ENCODE data around the gene DVL1.

DVL1 gene

GRCh38 chr1:1340185-1340584 is 9.0 kb downstream of the DVL1 start:
- DNase-seq = no peak

DNA sequence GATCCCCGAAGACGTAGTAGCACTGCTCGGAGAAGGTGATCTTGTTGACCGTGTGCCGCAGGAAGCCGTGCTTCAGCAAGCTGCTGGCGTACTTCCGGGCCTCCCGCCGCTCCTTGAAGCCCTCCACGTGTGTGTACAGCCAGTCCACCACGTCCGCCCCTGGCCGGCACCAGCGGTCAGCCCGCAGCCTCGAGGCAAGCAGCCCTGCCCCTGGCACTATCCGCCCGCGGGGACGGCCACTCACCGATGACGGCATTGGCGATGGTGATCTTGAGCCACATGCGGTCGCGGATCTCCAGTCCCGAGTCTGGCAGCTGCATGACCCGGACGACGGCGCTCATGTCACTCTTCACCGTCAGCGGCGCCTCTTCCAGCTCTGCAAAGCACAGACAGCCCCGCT is 10.9 kb downstream of the DVL1 start:
- DNase-seq = no peak

DNA sequence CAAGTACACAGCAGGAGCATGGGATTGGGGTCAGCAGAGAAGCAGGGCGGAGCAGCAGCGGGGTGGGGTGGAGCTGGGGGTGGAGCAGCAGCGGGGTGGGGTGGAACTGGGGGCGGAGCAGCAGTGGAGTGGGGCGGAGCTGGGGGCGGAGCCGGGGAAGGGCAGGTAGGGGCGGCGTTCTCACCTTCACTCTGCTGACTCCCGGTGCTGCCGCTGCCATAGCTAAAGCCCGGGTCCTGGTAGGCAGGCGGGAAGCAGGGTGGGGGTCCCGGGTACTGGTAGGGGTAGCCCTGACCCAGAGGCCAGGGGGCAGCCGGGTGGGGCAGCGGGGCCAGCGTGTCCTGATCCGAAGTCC is 11.4 kb downstream of the DVL1 start:
- DNase-seq = no peak

DNA sequence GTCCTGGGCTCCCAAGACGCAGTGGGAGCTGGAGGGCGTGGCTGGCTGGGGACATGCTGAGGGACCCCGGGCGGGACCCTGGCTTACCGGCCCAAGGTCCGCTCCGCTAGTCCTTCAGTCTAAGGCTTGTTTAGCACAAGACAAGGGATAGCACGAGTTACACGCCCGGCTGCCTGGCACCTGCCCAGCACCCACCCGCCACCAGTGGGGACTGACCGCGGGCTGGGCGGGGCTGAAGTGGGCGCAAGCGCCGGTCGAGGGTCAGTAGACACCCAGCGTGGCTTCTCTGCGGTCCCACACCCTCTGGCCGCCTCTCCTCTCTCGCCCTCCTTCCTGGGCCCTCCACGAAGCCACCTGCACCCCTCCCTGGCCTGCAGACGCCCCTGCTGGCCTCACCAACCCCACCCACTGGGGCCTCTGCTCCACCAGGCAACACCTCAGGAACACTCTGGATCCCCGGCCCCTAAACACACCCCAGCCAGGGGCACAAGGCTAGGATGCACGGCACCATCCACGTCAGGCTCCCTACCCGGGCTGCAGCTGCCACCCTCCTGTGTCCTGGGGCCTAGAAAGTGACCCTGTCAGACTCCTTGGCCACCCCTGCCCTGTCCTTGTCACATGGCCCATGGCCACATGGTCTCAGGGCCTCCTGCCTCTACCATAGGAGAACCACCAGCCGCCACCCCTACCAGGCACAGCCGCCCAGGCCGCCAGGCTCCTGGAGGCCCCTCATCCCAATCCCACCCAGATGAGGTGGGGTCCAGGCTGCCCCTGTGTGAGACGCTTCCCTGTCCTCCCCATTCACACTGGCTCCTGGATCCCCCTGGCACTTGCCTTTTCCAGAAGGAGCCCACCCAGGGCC is 12.1 kb downstream of the DVL1 start:
- DNase-seq = no peak

DNA sequence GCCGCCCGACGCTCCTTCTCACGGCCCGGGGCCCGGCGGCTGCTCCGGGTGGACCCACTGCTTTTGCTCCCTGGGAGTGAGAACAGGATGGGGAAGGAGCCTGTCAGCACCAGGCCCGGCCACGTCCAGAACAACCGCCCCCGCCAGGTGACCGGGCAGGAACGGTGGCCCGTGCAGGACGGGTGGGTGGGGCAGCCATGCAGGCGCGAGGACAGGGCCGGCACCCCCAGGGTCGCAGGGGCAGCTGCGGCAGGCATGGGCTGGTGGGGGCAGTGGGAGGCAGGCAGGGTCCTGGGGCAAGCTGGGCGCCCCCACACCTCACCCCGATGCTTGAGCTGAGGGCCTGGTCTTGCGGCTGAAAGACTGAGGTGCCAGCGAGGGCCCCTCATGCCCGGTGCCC is 12.8 kb downstream of the DVL1 start:
- DNase-seq = no peak

- DNase-seq = no peak
Observed at GRCh38 chr1:1335792-1336248, 13.4 kb downstream of the DVL1 start.

GRCh38 chr1:1335283-1335682 is 13.9 kb downstream of the DVL1 start:
- DNase-seq = no peak

- no peak for DNase-seq
Observed at GRCh38 chr1:1334835-1335234, 14.4 kb downstream of the DVL1 start.

GRCh38 chr1:1333551-1334241 is 15.5 kb downstream of the DVL1 start:
- no peak for DNase-seq

DNA sequence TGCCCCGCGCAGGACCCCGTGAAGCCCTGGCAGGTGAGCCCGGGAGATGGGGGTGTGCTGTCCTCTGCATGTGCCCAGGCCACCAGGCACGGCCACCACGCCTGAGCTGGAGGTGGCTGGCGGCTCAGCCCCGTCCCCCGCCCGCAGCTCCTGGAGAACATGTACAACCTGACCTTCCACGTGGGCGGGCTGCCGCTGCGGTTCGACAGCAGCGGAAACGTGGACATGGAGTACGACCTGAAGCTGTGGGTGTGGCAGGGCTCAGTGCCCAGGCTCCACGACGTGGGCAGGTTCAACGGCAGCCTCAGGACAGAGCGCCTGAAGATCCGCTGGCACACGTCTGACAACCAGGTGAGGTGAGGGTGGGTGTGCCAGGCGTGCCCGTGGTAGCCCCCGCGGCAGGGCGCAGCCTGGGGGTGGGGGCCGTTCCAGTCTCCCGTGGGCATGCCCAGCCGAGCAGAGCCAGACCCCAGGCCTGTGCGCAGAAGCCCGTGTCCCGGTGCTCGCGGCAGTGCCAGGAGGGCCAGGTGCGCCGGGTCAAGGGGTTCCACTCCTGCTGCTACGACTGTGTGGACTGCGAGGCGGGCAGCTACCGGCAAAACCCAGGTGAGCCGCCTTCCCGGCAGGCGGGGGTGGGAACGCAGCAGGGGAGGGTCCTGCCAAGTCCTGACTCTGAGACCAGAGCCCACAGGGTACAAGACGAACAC is 16.3 kb downstream of the DVL1 start:
- DNase-seq = no peak

DNA sequence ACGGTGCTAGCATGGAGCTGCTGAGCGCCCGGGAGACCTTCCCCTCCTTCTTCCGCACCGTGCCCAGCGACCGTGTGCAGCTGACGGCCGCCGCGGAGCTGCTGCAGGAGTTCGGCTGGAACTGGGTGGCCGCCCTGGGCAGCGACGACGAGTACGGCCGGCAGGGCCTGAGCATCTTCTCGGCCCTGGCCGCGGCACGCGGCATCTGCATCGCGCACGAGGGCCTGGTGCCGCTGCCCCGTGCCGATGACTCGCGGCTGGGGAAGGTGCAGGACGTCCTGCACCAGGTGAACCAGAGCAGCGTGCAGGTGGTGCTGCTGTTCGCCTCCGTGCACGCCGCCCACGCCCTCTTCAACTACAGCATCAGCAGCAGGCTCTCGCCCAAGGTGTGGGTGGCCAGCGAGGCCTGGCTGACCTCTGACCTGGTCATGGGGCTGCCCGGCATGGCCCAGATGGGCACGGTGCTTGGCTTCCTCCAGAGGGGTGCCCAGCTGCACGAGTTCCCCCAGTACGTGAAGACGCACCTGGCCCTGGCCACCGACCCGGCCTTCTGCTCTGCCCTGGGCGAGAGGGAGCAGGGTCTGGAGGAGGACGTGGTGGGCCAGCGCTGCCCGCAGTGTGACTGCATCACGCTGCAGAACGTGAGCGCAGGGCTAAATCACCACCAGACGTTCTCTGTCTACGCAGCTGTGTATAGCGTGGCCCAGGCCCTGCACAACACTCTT is 17.0 kb downstream of the DVL1 start:
- no peak for DNase-seq

GRCh38 chr1:1331068-1331965 is 17.9 kb downstream of the DVL1 start, which contains the start of gene TAS1R3:
TAS1R3 (plus strand) TSS chr1:1331280; CDS start chr1:1331346, 66 bp downstream.
- DNase-seq = no peak

DNA sequence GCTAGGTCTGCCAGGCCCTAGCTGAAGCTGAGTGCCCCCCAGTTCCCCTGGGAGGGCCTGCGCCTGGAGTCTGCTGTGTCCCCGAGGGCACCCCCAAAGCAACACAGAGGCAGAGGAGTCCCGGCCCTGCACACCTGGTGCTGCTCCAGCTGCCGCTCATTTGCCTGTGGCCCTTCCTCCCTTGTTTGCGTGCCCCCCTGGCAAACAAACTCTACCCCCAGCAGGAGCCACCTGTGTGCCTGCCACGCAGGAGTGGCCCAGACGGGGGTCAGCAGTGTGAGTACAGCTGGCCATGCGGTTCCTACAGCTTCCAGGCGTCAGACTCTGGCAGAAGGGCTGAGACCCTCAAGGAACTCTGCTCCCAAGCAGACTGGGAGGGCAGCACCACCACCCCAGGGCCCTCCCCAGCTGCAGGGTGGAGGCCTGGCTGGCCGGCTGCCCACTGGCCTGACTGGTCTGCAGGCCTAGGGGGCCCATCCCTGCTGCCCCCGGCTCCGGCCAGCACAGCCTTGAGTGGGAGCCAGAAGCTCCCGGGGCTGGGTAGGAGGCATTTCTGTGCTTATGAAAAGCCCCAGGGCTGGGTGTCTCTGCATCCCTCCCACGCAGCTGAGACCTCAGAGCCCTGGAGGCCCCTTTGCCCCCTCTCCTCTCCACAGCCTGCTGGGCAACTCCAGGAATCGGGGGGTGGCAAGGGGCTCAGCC is 18.7 kb downstream of the DVL1 start:
- peak; percentile 21 for DNase-seq

GRCh38 chr1:1329304-1330210 is 19.7 kb downstream of the DVL1 start:
- no peak for DNase-seq

DNA sequence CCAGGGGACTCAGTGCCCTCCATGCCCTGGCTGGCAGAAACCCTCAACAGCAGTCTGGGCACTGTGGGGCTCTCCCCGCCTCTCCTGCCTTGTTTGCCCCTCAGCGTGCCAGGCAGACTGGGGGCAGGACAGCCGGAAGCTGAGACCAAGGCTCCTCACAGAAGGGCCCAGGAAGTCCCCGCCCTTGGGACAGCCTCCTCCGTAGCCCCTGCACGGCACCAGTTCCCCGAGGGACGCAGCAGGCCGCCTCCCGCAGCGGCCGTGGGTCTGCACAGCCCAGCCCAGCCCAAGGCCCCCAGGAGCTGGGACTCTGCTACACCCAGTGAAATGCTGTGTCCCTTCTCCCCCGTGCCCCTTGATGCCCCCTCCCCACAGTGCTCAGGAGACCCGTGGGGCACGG is 21.0 kb downstream of the DVL1 start:
- DNase-seq = no peak

DNA sequence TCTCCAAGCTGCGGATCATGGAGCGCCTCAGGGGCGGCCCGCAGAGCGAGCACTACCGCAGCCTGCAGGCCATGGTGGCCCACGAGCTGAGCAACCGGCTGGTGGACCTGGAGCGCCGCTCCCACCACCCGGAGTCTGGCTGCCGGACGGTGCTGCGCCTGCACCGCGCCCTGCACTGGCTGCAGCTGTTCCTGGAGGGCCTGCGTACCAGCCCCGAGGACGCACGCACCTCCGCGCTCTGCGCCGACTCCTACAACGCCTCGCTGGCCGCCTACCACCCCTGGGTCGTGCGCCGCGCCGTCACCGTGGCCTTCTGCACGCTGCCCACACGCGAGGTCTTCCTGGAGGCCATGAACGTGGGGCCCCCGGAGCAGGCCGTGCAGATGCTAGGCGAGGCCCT is 21.9 kb downstream of the DVL1 start:
- no peak for DNase-seq

DNA sequence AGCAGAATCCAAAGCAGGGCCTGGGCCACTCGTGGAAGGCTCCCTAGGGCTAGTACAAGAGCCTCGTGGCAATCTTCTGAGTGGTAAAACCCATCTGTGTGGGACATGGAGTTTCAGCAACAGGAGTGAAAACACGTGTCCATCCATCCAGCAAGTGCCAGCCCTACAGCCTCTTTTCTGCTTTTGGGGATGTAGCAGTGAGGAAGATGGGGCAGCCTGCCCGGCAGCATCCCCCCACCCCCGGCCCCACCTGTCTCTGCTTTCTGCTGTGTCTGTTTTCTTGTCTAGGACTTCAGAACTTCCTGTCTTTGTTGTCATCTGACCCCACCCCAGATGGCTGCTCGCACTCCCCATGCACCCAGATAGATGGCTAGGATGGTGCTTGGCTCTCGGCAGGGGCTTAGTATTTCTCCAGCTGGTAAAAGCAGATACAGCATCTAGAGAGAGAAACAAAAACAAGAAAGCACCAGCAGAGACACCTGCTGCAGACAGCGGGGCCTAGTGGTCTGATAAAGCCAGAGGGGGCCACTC is 23.1 kb downstream of the DVL1 start:
- DNase-seq = no peak

- DNase-seq = no peak
Observed at GRCh38 chr1:1325288-1326074, 23.7 kb downstream of the DVL1 start.
